Neural crest cell (in vitro differentiated cells): ENCODE measurements around the gene SEMA7A. TPM values are rescaled to one million over a fixed set of nuclear protein-coding genes. Genes with fewer than 3 reads are reported as not detected.

Experiments
- DNase-seq: peaks from one replicate; pipeline ENCODE4 v3.0.0; 2021; ENCODE audit warnings: low read depth, mixed read lengths, low spot score
- H3K27ac Mint-ChIP-seq: one replicate; pipeline ENCODE4 v1.8.0; 2021; ENCODE audit warnings: mild to moderate bottlenecking, mixed read lengths; ENCODE audit not compliant: unreplicated experiment
- H3K27me3 Mint-ChIP-seq: 2 replicates; pipeline ENCODE4 v1.8.0; 2021; ENCODE audit warnings: low read depth, mild to moderate bottlenecking, mixed read lengths
- H3K36me3 Mint-ChIP-seq: 2 replicates; pipeline ENCODE4 v1.8.0; 2021; ENCODE audit warnings: low read depth, mild to moderate bottlenecking, mixed read lengths
- H3K4me1 Mint-ChIP-seq: 2 replicates; pipeline ENCODE4 v1.8.0; 2021; ENCODE audit warnings: mixed read lengths
- H3K4me3 Mint-ChIP-seq: one replicate; pipeline ENCODE4 v1.8.0; 2021; ENCODE audit warnings: mild to moderate bottlenecking, mixed read lengths
- H3K9me3 Mint-ChIP-seq: 2 replicates; pipeline ENCODE4 v1.8.0; 2021; ENCODE audit warnings: mixed read lengths
- CTCF ChIP-seq: fragments of 200-600 bp; sonication (generic); conservative IDR thresholded peaks from 2 replicates; pipeline ENCODE4 v1.5.0; 2021; ENCODE audit warnings: antibody characterized with exemption, mild to moderate bottlenecking
- total RNA-seq: library from RNA; stranded (reverse); gene quantifications from 2 replicates; pipeline ENCODE4 v1.2.1, GENCODE V29; 2021

Gene SEMA7A
- total RNA-seq, 1 donor from 2014 or later, result 14.4 TPM

- Mint-ChIP-seq H3K27me3 (no peaks in the 10 kb centered on the region), H3K9me3 (no peaks in the 10 kb centered on the region), H3K36me3 (no peaks in the 10 kb centered on the region), H3K4me3 (no peak overlapping the region), H3K27ac (peak overlapping the region; percentile 84), H3K4me1 (peaks cover 29% of the 10 kb centered on the region)
- no peak for DNase-seq
- no peak for TF ChIP-seq CTCF
Observed at GRCh38 chr15:74408815-74409214, 24.9 kb downstream of the SEMA7A start.

GRCh38 chr15:74408385-74408784 is 25.4 kb downstream of the SEMA7A start:
- Mint-ChIP-seq H3K4me3 (no peak overlapping the region), H3K9me3 (no peaks in the 10 kb centered on the region), H3K27ac (peak overlapping the region; percentile 84), H3K36me3 (no peaks in the 10 kb centered on the region), H3K27me3 (no peaks in the 10 kb centered on the region), H3K4me1 (peaks cover 32% of the 10 kb centered on the region)
- no peak for DNase-seq
- TF ChIP-seq CTCF, result no peak

- no peaks in the 10 kb centered on the region for H3K27me3 Mint-ChIP-seq
- H3K9me3 Mint-ChIP-seq, result no peaks in the 10 kb centered on the region
- no peak overlapping the region for H3K4me3 Mint-ChIP-seq
- H3K36me3 Mint-ChIP-seq, result no peaks in the 10 kb centered on the region
- no peak for TF ChIP-seq CTCF
- peak; percentile 30 for DNase-seq
- H3K4me1 Mint-ChIP-seq, result peaks cover 32% of the 10 kb centered on the region
- H3K27ac Mint-ChIP-seq, result peak overlapping the region; percentile 83
Observed at GRCh38 chr15:74406992-74407705, 26.6 kb downstream of the SEMA7A start.

GRCh38 chr15:74406517-74406916 is 27.2 kb downstream of the SEMA7A start:
- H3K27ac Mint-ChIP-seq, result peak overlapping the region; percentile 83
- H3K4me3 Mint-ChIP-seq, result no peak overlapping the region
- no peak for TF ChIP-seq CTCF
- H3K9me3 Mint-ChIP-seq, result no peaks in the 10 kb centered on the region
- no peak for DNase-seq
- H3K4me1 Mint-ChIP-seq, result peaks cover 32% of the 10 kb centered on the region
- H3K27me3 Mint-ChIP-seq, result no peaks in the 10 kb centered on the region
- no peaks in the 10 kb centered on the region for H3K36me3 Mint-ChIP-seq

DNA sequence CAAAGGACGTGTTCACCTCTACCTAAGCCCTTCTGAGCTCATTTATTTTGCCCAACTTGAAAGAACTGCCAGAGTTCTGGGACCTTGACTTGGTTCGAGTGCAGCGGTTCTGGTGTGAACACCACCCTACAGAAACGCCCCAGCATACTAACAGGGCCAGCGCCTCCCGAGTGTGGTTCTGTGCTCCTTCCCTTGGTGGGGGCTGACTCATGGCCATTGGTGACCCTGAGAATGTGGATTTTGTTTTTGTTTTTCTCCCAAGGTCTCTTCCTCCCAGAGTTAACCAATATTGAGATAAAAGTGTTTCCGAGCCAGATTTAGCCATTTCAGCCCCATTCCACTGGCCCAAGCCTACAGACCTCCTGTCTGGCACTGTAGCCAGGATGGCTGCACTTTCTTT is 27.9 kb downstream of the SEMA7A start:
- Mint-ChIP-seq H3K9me3 (no peaks in the 10 kb centered on the region), H3K4me1 (peaks cover 32% of the 10 kb centered on the region), H3K4me3 (no peak overlapping the region), H3K36me3 (no peaks in the 10 kb centered on the region), H3K27me3 (no peaks in the 10 kb centered on the region), H3K27ac (no peak overlapping the region)
- DNase-seq, result no peak
- no peak for TF ChIP-seq CTCF
